Endometrial microvascular endothelial cells (primary cell): Measurements from ENCODE around the gene ST6GALNAC3. TPM values are rescaled to one million over a fixed set of nuclear protein-coding genes. Genes with fewer than 3 reads are reported as not detected.

Experiments
- in situ Hi-C: cut with HindIII; loops from 2 replicates; pipeline ENCODE4 v1.10.0; 2017; ENCODE audit warnings: low sequenced_read_pairs, low pct_unique_long_range_greater_than_20kb; ENCODE audit errors: inconsistent ontology term
- total RNA-seq: library from RNA; depleted of rRNA; stranded (reverse); fragments of >200 nt; gene quantifications from one replicate; pipeline ENCODE4 v1.2.3, GENCODE V29; 2015; ENCODE audit errors: inconsistent ontology term

The ST6GALNAC3 gene
- total RNA-seq, 1 donor from 2014 or later: 29.7 TPM

DNA sequence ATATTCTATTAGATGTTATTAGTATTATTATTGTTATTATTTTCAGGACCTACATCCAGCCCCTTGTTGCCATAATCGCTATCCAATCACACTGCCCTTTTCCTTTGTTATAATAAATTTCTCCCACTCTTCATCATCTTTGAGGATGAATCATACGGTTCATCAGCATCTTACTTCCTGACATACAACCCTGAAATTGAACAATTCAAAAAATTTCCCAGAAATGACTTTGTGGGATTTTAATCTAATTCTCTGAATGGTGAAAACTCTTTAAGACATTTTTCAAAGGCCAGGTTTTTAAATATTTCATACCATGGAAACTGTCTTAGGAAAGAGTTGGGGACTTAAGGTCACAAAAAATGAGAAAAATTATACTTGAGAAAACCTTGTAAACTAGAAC is 353.5 kb downstream of the ST6GALNAC3 start:
- in situ Hi-C loops: no loop called here

DNA sequence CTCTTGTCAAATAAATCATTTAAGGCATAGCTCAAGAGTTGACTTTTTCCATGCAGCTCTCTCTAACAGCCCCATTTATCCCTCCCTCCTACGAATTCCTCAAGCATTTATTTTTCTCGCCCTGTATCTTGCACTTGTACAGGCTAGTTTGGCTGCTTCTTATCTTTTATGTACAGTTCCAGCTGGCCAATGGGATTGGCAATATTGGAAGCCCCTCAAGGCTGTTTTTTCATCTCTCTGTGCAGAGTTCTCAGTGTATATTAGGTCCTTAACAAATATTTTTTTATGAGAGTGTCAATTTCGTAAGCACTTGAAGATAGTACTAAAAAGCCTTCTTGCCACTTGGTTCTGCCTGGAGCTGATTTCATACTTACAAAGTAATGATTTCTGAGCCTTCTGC is 356.0 kb downstream of the ST6GALNAC3 start:
- in situ Hi-C loops: no loop called here

DNA sequence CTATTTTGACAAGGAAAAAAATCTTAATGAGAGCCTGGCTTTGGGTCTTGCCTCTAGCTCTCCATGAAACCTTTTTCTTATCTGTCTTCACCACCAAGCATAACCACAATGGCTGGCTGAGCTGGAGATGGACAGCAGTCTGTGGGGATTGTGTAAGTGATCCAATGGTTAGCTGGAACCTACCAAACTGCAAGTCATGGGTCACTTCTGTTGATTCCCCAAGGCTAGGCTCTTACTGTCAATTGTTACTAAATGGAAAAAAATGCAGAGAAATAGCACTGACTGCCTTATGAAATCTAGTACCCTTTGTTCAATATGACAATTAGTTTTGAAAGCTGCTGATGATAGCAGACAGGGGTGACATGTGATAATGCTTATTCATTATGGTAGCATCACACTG is 359.0 kb downstream of the ST6GALNAC3 start:
- in situ Hi-C loops: no loop called here

DNA sequence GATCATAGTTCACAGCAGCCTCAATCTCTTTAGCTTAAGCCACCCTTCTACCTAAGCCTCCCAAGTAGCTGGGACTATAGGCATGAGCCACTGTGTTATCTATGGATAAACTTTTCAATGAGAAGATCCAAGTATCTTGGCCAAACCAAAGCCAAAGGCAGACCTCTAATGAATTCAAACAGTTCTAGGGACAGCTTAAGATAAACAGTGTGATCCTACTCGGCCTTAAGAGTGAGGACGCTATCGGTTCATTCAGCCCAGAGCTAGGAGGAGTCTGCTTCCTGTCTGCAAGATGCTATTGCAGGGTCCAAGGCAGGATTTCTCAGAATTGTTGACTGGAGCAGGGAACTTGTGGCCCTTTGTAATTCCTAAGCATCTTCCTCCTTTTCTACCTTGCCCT is 368.7 kb downstream of the ST6GALNAC3 start:
- in situ Hi-C loops: no loop called here

DNA sequence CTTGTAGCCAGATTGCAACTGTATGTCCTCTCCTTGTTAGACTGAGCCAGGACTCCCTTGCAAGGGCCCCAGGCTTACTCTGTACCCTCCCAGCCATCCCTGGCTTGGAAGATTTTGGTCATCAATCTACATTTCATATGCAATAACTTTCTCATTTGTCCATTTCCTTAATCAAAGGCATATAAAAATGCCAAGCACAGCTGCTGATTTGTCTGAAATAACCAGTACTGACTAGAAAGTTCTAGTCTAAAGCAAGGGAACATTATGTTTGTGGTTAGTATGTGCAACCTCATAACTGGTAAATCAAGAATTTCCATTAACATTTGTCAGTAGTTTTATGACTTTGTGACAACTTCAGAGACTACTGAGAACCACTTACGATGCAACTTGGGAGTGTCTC is 370.2 kb downstream of the ST6GALNAC3 start:
- in situ Hi-C loops: no loop called here

DNA sequence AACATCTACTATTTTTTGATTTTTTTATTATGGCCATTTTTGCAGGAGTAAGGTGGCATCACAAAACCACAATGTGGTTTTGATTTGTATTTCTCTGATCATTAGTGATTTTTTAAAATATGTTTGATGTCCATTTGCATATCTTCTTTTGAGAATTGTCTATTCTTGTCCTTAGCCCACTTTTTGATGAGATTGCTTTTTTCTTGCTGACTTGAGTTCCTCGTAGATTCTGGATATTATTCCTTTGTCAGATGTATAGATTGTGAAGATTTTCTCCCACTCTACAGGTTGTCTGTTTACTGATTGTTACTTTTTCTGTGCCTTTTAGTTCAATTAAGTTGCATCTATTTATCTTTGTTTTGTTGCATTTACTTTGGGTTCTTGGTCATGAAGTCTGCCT is 375.7 kb downstream of the ST6GALNAC3 start:
- in situ Hi-C loops: no loop called here

DNA sequence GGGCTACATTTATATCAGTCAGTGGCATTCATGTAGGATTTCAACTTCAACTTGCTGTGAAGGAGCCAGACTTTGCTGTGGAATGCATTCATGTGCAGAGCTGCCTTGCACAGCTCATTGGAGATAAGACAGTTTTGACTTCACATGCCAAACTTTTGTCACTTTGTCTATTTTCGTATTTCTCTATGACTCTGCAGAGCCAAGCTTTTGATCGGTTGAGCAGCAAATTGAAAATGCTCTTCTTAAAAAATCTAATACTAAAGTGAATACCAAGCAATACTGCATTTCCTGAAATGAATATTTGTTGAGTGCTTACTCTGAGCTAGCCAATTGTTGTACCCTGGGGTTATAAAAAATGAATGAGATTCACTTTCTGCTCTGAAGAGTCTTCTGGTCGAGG is 388.7 kb downstream of the ST6GALNAC3 start:
- in situ Hi-C loops: no loop called here

DNA sequence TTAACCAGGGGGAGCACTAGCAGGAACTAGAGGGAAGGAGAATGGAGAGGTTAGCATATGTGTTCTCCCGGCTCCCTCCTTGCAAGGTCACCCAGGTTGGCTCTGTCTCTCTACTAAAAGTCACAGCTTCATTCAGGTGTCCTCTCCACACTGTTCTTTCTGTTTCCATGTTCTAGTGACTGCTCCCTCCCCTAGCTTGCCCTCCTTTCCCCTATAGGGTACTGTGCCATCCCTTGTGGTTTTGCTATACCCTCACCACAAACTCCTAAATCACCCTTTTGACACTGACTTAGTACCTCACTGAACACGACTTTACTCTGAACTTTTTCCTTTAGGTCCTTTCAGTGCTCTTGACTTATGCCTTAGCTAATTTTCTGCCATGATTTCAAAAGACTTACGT is 389.3 kb downstream of the ST6GALNAC3 start:
- in situ Hi-C loops: no loop called here

DNA sequence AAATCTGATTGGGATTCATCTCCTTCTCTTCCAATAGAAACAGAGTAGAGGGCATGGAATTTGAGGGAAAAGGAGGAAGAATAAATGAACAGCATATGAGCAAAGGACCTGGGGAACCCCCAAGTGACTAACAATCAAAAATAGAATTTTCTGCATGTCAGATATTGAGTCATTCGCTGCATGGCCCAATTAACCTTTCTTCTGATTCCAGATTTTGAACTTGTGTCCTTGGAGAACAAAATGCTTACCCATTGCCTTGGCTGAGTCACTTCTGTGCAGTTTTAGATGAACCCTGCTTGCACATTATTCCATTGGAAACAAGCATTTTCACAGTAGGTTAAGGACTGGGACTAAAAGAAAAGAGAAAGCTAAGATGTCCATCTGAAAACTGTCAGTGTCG is 390.5 kb downstream of the ST6GALNAC3 start:
- in situ Hi-C loops: no loop called here

DNA sequence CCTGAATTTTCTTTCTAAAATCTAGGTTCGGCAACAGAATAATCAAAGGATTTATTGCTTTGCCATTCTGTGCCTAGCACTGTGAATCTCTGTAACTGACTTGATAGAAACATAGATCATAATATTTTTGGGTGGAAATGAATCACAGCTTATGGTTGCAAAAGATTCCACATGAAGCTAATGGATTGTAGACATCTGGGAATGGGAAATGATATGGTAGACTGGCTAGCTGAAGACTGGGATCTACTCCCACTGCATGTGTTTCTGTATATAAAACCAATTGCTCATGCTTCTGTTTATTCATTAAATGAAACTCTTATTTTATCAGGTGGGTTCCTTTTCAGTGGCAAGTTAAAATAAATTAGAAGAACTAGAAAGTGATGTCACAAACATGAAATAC is 395.6 kb downstream of the ST6GALNAC3 start:
- in situ Hi-C loops: no loop called here

DNA sequence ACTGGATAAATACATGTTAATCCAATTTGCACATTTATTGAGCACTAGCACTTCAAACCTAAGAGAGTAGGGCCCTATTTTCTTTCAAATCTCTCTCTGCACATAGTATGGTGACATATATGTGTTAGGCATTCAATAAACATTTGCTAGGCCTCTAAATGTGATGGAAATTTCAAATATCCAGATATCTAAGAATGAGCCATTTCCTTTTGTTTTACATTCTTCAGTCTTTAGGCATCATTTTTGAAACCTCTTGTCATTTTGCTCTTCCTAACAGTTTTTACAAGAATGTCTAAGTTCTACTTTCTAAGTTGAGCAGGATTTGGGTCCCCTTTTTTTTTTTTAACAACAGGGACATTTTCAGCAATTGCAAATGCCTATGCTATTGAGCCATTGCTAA is 397.0 kb downstream of the ST6GALNAC3 start:
- in situ Hi-C loops: no loop called here

DNA sequence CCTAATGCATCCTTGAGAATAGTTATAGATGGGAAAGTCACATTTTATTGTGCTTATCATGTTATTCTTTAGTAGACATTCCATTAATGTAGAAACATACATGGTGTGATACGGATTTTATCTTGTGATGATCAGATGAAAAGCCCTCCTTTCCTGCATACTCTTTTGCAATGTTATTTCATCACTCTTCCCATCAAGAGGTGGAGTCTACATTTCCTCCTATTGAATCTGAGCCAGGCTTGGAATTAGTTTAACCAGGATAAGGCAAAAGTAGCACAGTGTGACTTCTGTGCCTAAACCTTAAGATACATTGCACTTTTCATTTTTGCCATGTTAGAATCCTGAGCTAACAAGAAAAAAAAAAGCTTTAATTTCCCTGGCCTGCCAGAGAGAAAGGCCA is 399.0 kb downstream of the ST6GALNAC3 start:
- in situ Hi-C loops: no loop called here

DNA sequence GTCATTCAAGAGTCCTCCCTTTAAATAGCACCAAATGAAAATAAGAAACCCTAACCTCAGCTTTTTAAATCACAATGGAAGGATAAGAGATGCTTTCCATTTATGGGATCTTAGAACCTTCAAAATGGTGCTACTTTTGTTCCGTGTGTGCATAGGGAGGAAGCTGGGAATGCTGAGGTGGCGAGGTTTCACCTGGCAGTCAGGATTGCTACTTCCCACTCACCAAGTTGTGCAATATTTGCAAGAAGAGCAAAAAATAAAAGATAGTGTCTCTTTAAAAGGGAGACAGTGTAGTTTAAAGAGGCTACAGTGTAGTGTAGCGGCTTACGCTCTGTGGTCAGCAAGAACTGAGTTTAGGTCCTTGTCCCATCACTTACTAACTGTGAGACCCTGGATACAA is 400.4 kb downstream of the ST6GALNAC3 start:
- in situ Hi-C loops: no loop called here

DNA sequence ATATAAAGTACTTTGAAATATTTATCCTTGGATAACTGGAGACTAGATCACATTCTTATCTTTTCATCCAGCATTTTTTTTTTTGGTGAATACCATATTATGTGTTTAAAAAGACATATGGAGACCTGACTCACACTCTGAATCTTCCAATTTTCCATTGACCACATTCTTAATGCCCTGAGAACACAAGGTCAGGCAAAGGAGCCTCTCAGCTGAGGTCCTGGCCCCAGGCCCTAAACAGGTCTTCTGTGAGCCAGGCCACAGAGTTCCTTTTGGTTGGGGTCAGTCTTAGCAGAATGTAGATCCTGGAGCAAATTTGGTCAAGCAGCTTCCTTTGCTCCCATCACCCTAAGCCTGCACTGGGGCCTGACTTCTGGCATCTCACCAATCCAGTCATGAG is 402.6 kb downstream of the ST6GALNAC3 start:
- in situ Hi-C loops: no loop called here

DNA sequence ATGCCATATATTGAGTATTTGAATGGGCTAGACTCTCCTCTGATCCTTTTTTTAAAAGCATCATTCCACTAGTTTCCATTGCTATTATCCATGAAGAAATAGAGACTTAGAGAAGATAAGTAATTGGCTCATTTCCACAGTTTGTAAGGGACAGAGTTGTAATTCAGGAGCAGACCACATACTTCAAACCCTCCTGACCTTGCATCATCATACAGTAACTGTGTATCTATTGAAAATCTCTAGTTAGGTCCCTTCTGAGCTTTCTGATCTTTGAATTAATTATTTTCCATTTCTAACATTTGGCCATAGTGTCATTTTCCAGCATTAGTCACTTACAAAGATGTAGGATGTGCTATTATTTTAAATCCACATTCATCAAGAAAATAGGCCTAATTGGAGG is 406.3 kb downstream of the ST6GALNAC3 start:
- in situ Hi-C loops: no loop called here

DNA sequence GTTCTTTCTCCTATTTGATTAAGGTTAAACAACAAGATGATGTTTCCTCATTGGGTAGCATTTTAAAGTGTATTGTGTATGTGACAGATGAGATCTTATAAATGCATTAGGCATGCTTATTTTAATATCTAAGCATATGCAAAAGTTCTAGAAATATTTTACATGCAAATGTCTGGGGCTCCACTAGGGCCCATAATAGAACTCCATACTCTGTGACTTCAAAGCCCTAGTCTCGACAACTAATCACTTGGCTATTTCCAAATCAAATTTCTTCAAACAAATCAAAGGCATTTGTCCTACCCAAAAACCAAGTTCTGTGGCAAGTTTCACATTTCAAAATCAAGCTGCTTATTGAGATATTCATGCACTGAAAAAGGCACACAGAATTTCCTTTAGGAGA is 407.1 kb downstream of the ST6GALNAC3 start:
- in situ Hi-C loops: no loop called here

DNA sequence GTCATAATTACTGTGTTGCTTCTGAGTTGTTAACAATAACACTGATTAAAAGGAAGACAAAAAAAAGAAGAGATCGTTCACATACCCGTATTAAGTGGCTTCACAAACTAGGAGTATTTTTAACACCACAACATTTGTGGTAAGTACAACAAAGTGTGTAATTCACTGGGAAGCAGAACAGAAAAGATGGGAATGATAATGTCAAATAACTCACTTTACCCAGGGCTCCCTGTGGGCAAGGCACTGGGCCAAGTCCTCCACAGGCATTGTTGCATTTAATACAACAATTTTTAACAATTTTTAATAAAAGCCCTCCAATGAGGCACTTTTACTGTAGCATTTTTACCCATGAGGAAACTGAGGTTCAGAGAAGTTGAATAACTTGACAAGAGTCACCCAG is 407.7 kb downstream of the ST6GALNAC3 start:
- in situ Hi-C loops: no loop called here

DNA sequence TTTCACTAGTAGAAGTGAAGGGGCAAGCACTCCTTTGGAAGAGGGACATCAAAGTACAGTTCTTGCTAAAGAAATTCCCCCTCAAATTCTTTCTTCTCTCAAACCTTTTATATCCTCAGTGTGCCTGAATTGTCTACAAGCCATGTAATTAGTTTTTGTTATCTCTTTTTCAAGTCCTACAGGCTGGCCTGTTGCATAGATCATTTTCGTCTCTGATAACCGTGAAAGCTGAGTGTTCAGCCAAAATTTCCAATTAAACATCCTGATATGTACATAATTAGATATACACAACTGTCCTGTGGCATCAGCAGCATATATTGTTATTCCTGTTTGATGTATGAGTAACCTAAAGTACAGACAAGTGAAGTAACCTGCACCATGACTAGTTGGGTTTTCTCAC is 417.2 kb downstream of the ST6GALNAC3 start:
- in situ Hi-C loops: no loop called here

DNA sequence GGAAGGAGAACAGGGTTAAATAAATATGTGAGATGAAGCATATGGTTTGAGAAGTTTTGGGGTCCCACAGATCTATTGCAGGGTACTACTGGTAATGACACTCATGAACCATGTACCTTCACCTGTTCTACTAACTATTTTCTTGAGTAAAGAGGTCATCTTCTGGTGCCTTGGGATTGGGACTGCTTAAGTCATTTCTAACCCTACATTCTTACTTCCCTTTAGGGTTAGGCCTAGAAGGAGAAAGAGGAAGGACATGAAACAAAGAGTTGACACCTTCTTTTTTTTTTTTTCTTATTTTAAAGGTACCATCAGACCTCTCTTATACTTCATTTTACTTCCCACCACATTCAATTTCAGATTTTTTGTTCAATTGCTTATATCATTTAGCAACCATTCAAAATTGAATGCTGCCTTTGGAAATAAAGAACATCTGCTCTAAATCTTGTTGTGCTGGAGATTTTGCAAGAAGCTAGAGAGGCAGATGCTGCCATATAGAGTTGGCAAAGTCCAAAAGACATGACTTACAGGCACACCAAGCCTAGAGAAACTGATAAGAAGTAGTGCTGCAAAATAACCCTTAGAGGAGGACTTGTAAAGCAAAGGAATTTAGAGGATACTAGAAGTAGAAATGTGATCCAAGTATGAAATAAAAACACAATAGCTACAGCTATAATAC is 418.3 kb downstream of the ST6GALNAC3 start:
- in situ Hi-C loops: no loop called here

DNA sequence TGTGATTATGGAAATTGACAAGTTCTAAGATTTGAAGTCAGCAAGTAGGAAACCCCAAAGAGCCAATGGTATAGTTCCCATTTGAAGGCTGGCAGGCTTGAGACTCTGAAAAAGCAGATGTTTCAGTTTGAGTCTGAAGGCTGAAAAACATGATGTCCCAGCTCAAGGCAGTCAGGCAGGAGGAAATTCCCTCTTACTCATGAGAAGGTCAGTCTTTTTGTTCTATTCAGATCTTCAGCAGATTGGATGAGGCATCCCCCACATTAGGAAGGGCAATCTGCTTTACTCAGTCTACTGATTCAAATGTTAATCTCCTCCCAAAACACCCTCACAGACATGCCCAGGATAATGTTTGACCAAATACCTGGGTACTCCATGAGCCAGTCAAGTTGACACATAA is 420.3 kb downstream of the ST6GALNAC3 start:
- in situ Hi-C loops: no loop called here

DNA sequence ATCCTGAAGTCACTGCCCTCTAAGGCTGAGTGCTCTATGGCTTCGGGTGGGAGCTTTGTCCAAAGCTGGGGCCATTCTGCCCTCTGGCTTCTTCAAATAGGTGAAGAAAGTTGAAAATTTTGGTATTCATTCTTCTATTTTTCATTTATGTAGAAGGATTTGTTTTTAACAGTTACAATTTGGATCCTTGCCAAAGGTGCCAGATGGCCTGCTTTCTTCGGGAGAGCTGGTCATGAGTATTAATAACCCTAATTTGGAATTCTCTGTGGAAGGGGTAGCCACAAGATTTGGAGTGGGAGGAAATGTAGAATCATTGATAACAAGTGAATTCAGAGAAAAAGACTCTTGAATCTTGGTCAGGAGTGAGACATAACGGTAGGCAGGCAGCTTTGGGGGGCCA is 422.3 kb downstream of the ST6GALNAC3 start:
- in situ Hi-C loops: no loop called here
